IPS-NIHi7 (cell line): ENCODE results near the gene PRDM16.
A peak's percentile ranks its signal among the peaks of the same experiment; 100 is the strongest.

Experiments used
- DNase-seq: peaks from one replicate; pipeline ENCODE4 v3.0.0; 2012; ENCODE audit warnings: mixed read lengths; ENCODE audit errors: extremely low spot score

PRDM16 gene

DNA sequence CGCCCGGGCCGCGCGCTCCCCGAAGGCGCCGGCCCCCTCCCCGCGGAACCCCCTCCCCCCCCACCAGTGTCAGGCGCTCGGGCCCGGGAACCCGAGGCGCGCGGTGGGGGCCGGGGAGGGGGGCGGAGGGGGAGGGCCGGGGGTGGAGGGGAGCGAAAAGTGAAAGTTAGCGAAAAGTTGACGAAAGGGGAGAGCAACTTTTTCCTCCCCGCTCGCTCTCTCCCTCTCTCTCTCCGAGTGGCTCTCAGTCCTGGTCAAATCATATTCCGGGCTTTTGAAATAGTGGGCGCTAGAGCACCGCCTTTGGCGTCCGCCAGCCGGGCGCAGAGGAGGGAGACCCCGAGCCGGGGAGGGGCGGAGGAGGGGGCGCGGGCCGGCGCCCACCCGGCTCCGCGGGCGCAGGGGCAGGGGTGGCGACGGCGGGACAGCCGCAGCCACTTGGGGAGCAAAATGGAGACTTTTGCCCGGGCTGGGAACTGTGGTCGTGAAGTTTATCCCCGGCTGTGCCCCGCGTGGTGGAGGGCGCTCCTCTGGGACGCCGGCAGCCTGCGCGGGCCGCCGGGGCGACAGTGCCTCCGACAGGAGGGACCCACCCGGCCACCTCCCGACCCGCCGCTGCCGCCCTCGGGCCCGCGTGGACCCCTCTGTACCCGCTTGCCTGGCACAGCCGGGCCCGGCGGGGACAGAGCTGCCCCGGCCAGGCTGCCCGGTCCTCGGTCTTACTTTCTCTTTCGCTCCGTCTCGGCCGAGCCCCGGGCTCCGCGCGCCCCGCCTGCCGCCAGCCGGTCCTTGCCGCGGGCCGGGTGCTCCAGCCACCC lies 697 bp downstream of the PRDM16 start:
- peak; percentile 64 for DNase-seq

DNA sequence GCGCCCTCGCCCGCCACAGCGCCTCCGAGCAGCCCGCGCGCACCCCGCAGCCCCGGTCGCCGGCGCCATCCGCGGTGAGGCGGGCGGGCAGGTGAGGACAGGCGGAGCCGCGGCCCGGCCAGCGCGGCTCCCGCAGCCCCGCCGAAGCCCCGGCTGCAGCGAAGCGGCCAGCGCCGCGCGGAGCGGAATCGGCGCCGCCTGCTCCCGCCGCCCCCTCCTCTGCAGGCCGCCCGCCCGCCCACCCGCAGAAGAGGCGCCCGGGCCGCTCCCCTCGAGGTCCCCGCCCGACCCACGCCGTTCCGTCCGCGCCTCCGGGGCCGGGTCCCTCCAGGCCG lies 1.3 kb downstream of the PRDM16 start:
- DNase-seq, result no peak

DNA sequence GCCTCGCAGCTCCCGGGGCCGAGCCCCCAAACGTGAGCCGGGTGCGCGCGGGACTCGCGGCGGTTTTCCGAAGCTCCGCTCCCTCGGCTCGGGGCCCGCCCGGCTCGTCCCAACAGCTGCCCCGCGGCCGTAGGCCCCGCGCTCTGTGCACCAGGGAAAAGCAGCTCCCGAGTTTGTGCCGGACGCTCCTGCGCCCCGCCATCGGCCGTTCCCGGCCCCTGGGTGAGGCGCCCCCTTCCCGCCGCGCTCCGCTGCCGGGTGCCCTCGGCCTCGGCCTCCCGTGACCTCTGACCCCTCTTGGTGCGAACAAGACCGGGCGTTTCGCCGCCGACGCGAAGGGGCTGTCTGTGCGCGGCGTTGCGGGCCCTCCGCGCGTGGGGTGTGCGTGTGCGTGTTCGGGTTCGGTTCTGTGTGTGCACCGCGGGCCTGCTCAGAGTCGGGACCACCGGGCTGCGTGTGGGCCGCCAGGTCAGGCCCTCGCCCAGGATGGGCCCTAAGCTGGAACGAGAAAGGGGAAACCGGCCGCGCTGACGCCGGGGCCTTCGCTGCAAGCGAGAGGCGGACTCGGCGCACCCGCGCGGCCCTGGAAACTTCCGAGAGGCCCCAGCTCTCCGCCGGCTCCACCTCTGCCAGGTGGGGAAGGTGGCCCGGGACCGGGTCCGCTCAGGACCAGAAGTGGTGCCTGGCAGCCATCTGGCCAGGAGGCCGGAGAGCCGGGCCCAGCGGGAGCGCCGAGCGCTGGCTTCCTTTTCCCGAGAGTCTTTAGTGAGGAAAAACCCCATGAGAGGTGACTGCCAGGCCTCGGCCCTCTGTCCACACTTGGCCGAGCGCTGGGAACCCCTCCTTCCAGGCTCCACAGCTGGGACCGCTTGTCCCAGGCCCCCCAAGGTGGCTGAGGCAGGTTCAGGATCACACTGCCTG lies 1.9 kb downstream of the PRDM16 start:
- DNase-seq, result no peak

- no peak for DNase-seq
Observed at GRCh38 chr1:3071565-3072390, 2.8 kb downstream of the PRDM16 start.

- no peak for DNase-seq
Observed at GRCh38 chr1:3072391-3073185, 3.6 kb downstream of the PRDM16 start.

GRCh38 chr1:3073186-3073488 lies 4.1 kb downstream of the PRDM16 start:
- no peak for DNase-seq

- DNase-seq, result no peak
Observed at GRCh38 chr1:3073489-3074296, 4.7 kb downstream of the PRDM16 start.

DNA sequence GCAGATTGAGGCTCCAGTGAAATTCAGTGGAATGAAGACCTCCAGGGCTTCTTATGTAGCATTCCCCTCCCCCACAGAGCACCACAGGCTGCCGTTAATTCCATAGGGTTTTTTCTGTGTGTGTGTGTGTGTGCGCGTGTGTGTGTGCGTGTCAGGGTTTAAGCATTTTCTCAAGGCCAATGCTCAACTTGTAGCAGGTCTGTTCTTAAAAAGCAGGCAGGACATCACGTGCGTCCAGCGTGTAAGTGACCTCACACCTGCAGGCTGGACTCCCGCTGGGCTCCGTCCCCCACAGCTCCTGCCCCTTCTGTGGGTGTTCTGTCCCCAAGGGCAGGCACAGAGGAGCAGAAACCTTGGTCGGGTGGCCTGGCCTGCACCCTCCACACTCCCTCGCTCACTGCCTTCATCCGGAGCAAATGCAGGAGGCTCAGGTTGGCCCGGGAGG lies 5.3 kb downstream of the PRDM16 start:
- DNase-seq, result no peak

DNA sequence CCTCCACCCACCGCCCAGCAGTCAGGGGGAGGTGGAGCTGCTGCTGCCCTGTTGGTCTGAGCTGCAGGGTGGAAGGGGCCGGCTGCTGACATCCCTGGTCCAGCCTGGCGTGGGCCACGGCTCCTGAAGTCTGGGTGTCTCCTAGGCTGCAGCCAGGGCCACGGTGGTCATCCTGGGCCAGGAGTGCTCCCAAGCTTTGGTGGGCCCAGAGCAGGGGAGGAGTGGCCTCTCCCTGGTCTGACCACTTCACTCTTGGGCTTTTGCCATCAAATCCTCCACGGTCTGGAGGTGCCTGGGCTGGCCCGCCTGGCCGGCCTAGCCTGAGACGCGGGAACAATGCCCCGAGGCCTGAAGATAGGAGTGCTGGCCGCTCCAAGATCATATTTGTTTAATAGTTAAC lies 5.8 kb downstream of the PRDM16 start:
- no peak for DNase-seq

- DNase-seq, result no peak
Observed at GRCh38 chr1:3075666-3076362, 6.8 kb downstream of the PRDM16 start.

GRCh38 chr1:3076363-3076740 lies 7.3 kb downstream of the PRDM16 start:
- no peak for DNase-seq

DNA sequence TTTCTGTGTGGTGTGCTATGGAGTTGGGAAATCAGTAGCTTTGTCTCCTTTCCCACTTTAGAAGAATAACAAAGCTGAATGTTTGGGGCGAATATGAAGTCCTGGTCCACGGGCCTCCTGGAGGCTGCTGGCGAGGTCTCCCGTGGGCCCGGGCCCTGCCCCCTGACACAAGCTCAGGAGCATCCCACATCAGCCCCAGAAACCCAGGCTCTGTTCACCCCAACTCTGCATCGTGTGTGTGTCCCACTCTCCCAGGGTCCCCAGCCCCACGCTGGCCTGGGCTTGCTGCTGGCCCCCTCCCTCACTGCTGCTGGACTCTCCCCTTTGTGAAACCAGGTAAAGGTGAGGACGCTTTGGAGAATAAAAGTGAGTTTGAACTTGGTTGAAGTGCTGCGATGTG lies 8.1 kb downstream of the PRDM16 start:
- no peak for DNase-seq

DNA sequence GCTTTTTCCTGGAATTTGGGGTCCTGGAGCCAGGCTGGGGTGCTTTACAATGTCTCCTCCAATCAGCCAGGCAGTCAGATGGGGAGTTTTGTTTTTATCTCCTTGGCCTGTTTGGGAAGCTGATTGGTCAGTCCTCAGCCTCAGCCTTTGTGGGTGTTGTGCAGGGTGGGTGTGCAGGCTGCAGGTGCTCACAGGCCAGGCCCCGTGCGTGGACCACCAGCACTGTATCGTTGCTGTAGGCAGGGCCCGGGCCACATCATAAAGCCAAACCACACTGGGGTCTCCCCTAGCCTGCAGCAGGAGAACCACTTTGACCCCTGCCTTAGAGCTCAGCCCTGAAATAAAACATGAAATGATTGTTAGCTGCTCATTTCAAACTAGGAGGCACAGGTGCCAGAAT lies 8.6 kb downstream of the PRDM16 start:
- no peak for DNase-seq

DNA sequence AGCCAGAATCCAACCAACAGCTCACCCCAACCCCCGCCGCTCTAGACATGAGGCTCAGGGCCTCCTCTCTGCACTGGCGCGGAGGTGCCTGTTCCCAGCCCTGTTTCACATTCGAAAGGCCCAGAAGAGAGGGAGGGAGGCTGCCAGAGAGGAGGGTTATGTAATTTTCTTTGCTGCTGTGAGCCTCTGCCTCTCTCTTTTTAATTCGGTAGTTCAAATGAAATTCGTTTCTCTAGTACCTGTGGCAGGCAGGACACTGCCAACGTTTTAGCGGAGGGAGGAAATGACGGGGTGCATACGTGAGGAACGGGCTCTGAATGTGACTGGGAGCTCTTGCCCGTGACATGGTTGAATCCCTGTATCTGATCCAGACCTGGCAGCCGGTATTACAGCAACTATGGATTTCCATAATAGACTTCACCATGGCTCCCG lies 9.4 kb downstream of the PRDM16 start:
- no peak for DNase-seq

DNA sequence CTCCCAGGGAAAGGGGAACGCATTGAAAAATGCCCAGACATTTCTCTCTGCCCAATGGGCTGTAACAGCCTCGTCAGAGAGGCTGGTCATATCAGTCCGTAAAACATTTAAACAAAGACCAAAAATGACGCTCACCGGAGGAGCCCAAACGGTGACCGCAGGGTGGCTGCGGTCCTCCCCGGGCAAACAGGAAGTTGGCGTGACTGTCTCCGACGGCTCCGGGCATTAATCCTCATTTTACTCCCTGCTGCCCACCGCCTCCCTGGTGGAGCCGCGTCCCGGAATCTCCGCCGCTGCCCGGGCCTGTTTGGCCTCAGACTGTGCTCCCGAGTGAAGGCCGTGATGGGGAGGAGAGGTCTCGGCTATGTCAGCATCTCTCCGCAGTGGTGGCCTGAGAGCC lies 9.9 kb downstream of the PRDM16 start:
- no peak for DNase-seq

- DNase-seq, result no peak
Observed at GRCh38 chr1:3079381-3080052, 10.5 kb downstream of the PRDM16 start.

- DNase-seq, result no peak
Observed at GRCh38 chr1:3080053-3080955, 11.3 kb downstream of the PRDM16 start.

GRCh38 chr1:3081171-3081683 lies 12.2 kb downstream of the PRDM16 start:
- no peak for DNase-seq
